Naive B cell (primary cell): Measurements from ENCODE around the gene ELAC2. TPM values are rescaled to one million over a fixed set of nuclear protein-coding genes. Genes with fewer than 3 reads are reported as not detected.

ENCODE experiments used
- ATAC-seq, 2 donors: fragments of 150-1000 bp; cut with Tn5 transposase; 2 replicates each; pipeline ENCODE4 v1.10.0; 2021; ENCODE audit warnings: low read depth in 2 of 2, mild to moderate bottlenecking in 2 of 2, moderate library complexity in 2 of 2
- DNase-seq: peaks from one replicate; pipeline ENCODE4 v3.0.0; 2022
- H3K27ac Mint-ChIP-seq, 6 donors: one replicate each; pipeline ENCODE4 v1.8.0; 2020 to 2022; ENCODE audit warnings: mild to moderate bottlenecking in 6 of 6, mixed read lengths in 6 of 6, moderate library complexity in 5 of 6, inconsistent platforms in 2 of 6
- H3K27me3 Mint-ChIP-seq, 3 donors: one replicate each; pipeline ENCODE4 v1.8.0; 2021 to 2022; ENCODE audit warnings: mixed read lengths in 3 of 3, mild to moderate bottlenecking in 1 of 3
- H3K36me3 Mint-ChIP-seq, 2 donors: one replicate each; pipeline ENCODE4 v1.8.0; 2020 to 2022; ENCODE audit warnings: mixed read lengths in 2 of 2, inconsistent platforms in 1 of 2, mild to moderate bottlenecking in 1 of 2
- H3K4me1 Mint-ChIP-seq, 3 donors: one replicate each; pipeline ENCODE4 v1.8.0; 2020 to 2022; ENCODE audit warnings: mixed read lengths in 3 of 3, inconsistent platforms in 1 of 3, mild to moderate bottlenecking in 1 of 3, moderate library complexity in 1 of 3
- H3K4me3 Mint-ChIP-seq, 8 donors: one replicate each; pipeline ENCODE4 v1.8.0; 2020 to 2022; ENCODE audit warnings: mild to moderate bottlenecking in 8 of 8, mixed read lengths in 8 of 8, moderate library complexity in 8 of 8, inconsistent platforms in 2 of 8
- H3K9me3 Mint-ChIP-seq, 7 donors: one replicate each; pipeline ENCODE4 v1.8.0; 2020 to 2022; ENCODE audit warnings: mixed read lengths in 7 of 7, mild to moderate bottlenecking in 5 of 7, inconsistent platforms in 2 of 7, moderate library complexity in 1 of 7
- polyA plus RNA-seq, 6 donors: library from polyadenylated mRNA; unstranded; fragments of 300-500 nt; fragmentation: Illumina TruSeq; gene quantifications; one replicate each; pipeline ENCODE4 v1.2.3, GENCODE V29; 2021; ENCODE audit warnings: low read depth in 6 of 6

Gene ELAC2
- polyA plus RNA-seq, 6 donors from 2014 or later, result 29.2 to 49.0 (median 38.8) TPM

- Mint-ChIP-seq H3K27me3 (no peaks in the 10 kb centered on the region), H3K27ac (no peak overlapping the region), H3K4me1 (peaks cover 0 to 2% (median 0%) of the 10 kb centered on the region in 3 donors), H3K36me3 (peaks cover 8 to 10% of the 10 kb centered on the region in 2 donors), H3K9me3 (peaks cover 0 to 1% (median 0%) of the 10 kb centered on the region in 7 donors), H3K4me3 (no peak overlapping the region)
- no peak for DNase-seq
- ATAC-seq, result no peak
These were observed 12.3 kb downstream of the ELAC2 start for GRCh38 chr17:13005530-13005929.

GRCh38 chr17:13004336-13004735 is 13.5 kb downstream of the ELAC2 start:
- Mint-ChIP-seq H3K4me1 (peaks cover 0 to 2% (median 0%) of the 10 kb centered on the region in 3 donors), H3K27me3 (no peaks in the 10 kb centered on the region), H3K9me3 (peaks cover 0 to 1% (median 0%) of the 10 kb centered on the region in 7 donors), H3K27ac (no peak overlapping the region), H3K4me3 (no peak overlapping the region), H3K36me3 (peaks cover 8% of the 10 kb centered on the region in 2 donors)
- DNase-seq (no peak), ATAC-seq (no peak)

GRCh38 chr17:13003927-13004326 is 13.9 kb downstream of the ELAC2 start:
- H3K4me1 Mint-ChIP-seq, result peaks cover 0 to 2% (median 0%) of the 10 kb centered on the region in 3 donors
- ATAC-seq (no peak), DNase-seq (no peak)
- H3K9me3 Mint-ChIP-seq, result peaks cover 0 to 1% (median 0%) of the 10 kb centered on the region in 7 donors
- H3K27me3 Mint-ChIP-seq, result no peaks in the 10 kb centered on the region
- H3K4me3 Mint-ChIP-seq, result no peak overlapping the region
- peaks cover 8% of the 10 kb centered on the region in 2 donors for H3K36me3 Mint-ChIP-seq
- H3K27ac Mint-ChIP-seq, result peak overlapping the region in 1 of 6 donors; percentile 7

GRCh38 chr17:13003454-13003851 is 14.4 kb downstream of the ELAC2 start:
- DNase-seq (no peak), ATAC-seq (no peak)
- Mint-ChIP-seq H3K9me3 (peaks cover 0 to 1% (median 0%) of the 10 kb centered on the region in 7 donors), H3K27ac (peak overlapping the region in 1 of 6 donors; percentile 7), H3K27me3 (no peaks in the 10 kb centered on the region), H3K4me1 (peaks cover 0 to 2% (median 0%) of the 10 kb centered on the region in 3 donors), H3K36me3 (peaks cover 8% of the 10 kb centered on the region in 2 donors), H3K4me3 (no peak overlapping the region)

- Mint-ChIP-seq H3K36me3 (peaks cover 8 to 9% of the 10 kb centered on the region in 2 donors), H3K27me3 (no peaks in the 10 kb centered on the region), H3K4me3 (no peak overlapping the region), H3K9me3 (peaks cover 0 to 1% (median 0%) of the 10 kb centered on the region in 7 donors), H3K27ac (no peak overlapping the region), H3K4me1 (peaks cover 0 to 2% (median 0%) of the 10 kb centered on the region in 3 donors)
- ATAC-seq (peak in 1 of 2 donors; percentile 25), DNase-seq (no peak)
These were observed 14.9 kb downstream of the ELAC2 start for GRCh38 chr17:13002761-13003453.

- peaks cover 0 to 1% (median 0%) of the 10 kb centered on the region in 7 donors for H3K9me3 Mint-ChIP-seq
- no peaks in the 10 kb centered on the region for H3K27me3 Mint-ChIP-seq
- H3K4me3 Mint-ChIP-seq, result no peak overlapping the region
- DNase-seq (no peak), ATAC-seq (no peak)
- peaks cover 0 to 2% (median 0%) of the 10 kb centered on the region in 3 donors for H3K4me1 Mint-ChIP-seq
- peaks cover 12 to 15% of the 10 kb centered on the region in 2 donors for H3K36me3 Mint-ChIP-seq
- no peak overlapping the region for H3K27ac Mint-ChIP-seq
These were observed 15.7 kb downstream of the ELAC2 start for GRCh38 chr17:13001991-13002615.

GRCh38 chr17:13000561-13000960 is 17.3 kb downstream of the ELAC2 start:
- DNase-seq (no peak), ATAC-seq (no peak)
- H3K9me3 Mint-ChIP-seq, result peaks cover 0 to 1% (median 0%) of the 10 kb centered on the region in 7 donors
- no peaks in the 10 kb centered on the region for H3K27me3 Mint-ChIP-seq
- H3K4me3 Mint-ChIP-seq, result no peak overlapping the region
- H3K4me1 Mint-ChIP-seq, result peaks cover 0 to 2% (median 0%) of the 10 kb centered on the region in 3 donors
- peaks cover 12 to 25% of the 10 kb centered on the region in 2 donors for H3K36me3 Mint-ChIP-seq
- no peak overlapping the region for H3K27ac Mint-ChIP-seq

GRCh38 chr17:12998874-12999273 is 19.0 kb downstream of the ELAC2 start:
- Mint-ChIP-seq H3K4me3 (no peak overlapping the region), H3K9me3 (peaks cover 0 to 1% (median 0%) of the 10 kb centered on the region in 7 donors), H3K27ac (peak overlapping the region in 1 of 6 donors; percentile 50), H3K4me1 (peaks cover 0 to 2% (median 0%) of the 10 kb centered on the region in 3 donors), H3K27me3 (no peaks in the 10 kb centered on the region), H3K36me3 (peaks cover 6 to 30% of the 10 kb centered on the region in 2 donors)
- no peak for ATAC-seq
- no peak for DNase-seq

- peak overlapping the region in 1 of 6 donors; percentile 50 for H3K27ac Mint-ChIP-seq
- no peaks in the 10 kb centered on the region for H3K4me1 Mint-ChIP-seq
- DNase-seq, result no peak
- peaks cover 5 to 26% of the 10 kb centered on the region in 2 donors for H3K36me3 Mint-ChIP-seq
- no peak overlapping the region for H3K4me3 Mint-ChIP-seq
- no peak for ATAC-seq
- no peaks in the 10 kb centered on the region for H3K27me3 Mint-ChIP-seq
- no peaks in the 10 kb centered on the region for H3K9me3 Mint-ChIP-seq
These were observed 19.4 kb downstream of the ELAC2 start for GRCh38 chr17:12998461-12998860.

GRCh38 chr17:12996941-12997340 is 20.9 kb downstream of the ELAC2 start:
- H3K27ac Mint-ChIP-seq, result no peak overlapping the region
- DNase-seq, result no peak
- no peaks in the 10 kb centered on the region for H3K9me3 Mint-ChIP-seq
- H3K36me3 Mint-ChIP-seq, result peaks cover 5 to 25% of the 10 kb centered on the region in 2 donors
- no peak overlapping the region for H3K4me3 Mint-ChIP-seq
- H3K4me1 Mint-ChIP-seq, result no peaks in the 10 kb centered on the region
- H3K27me3 Mint-ChIP-seq, result no peaks in the 10 kb centered on the region
- ATAC-seq, result no peak

GRCh38 chr17:12996357-12996756 is 21.5 kb downstream of the ELAC2 start:
- no peak overlapping the region for H3K27ac Mint-ChIP-seq
- no peak for ATAC-seq

GRCh38 chr17:12995896-12996295 is 21.9 kb downstream of the ELAC2 start:
- H3K4me1 Mint-ChIP-seq, result no peaks in the 10 kb centered on the region
- DNase-seq, result no peak
- no peak overlapping the region for H3K4me3 Mint-ChIP-seq
- no peaks in the 10 kb centered on the region for H3K9me3 Mint-ChIP-seq
- H3K27me3 Mint-ChIP-seq, result no peaks in the 10 kb centered on the region
- H3K27ac Mint-ChIP-seq, result peak overlapping the region in 1 of 6 donors; percentile 41
- no peak for ATAC-seq
- H3K36me3 Mint-ChIP-seq, result peaks cover 12 to 25% of the 10 kb centered on the region in 2 donors

More at GRCh38 chr17:12996357-12996756, 21.5 kb downstream of the ELAC2 start:
- Mint-ChIP-seq H3K9me3 (no peaks in the 10 kb centered on the region), H3K4me3 (no peak overlapping the region), H3K27me3 (no peaks in the 10 kb centered on the region), H3K4me1 (no peaks in the 10 kb centered on the region), H3K36me3 (peaks cover 10 to 25% of the 10 kb centered on the region in 2 donors)
- no peak for DNase-seq

- Mint-ChIP-seq H3K36me3 (peaks cover 12 to 25% of the 10 kb centered on the region in 2 donors), H3K4me1 (no peaks in the 10 kb centered on the region), H3K27me3 (no peaks in the 10 kb centered on the region), H3K27ac (peak overlapping the region in 1 of 6 donors; percentile 44), H3K4me3 (no peak overlapping the region), H3K9me3 (no peaks in the 10 kb centered on the region)
- DNase-seq (no peak), ATAC-seq (no peak)
These were observed 22.5 kb downstream of the ELAC2 start for GRCh38 chr17:12995106-12995895.
